HepG2 (cell line): ENCODE data around the gene SLCO2B1. TPM values are rescaled to one million over a fixed set of nuclear protein-coding genes. Genes with fewer than 3 reads are reported as not detected.

ENCODE experiments used
- ESRRA ChIP-seq: sonication (generic); formaldehyde crosslinking; IDR thresholded peaks from 2 replicates; pipeline ENCODE4 v1.5.1; 2020; ENCODE audit warnings: mild to moderate bottlenecking, low read depth, missing genetic modification reagents
- GPBP1L1 ChIP-seq: sonication (generic); formaldehyde crosslinking; IDR thresholded peaks from 2 replicates; pipeline ENCODE4 v1.5.0; 2020; ENCODE audit warnings: mild to moderate bottlenecking, missing genetic modification reagents
- IRF9 ChIP-seq: sonication (generic); formaldehyde crosslinking; IDR thresholded peaks from 2 replicates; pipeline ENCODE4 v1.8.0; 2022; ENCODE audit warnings: missing genetic modification reagents, mild to moderate bottlenecking, borderline replicate concordance
- MEIS1 ChIP-seq: sonication (generic); formaldehyde crosslinking; IDR thresholded peaks from 2 replicates; pipeline ENCODE4 v1.9.0; 2021; ENCODE audit warnings: mild to moderate bottlenecking, missing genetic modification reagents, moderate library complexity, borderline replicate concordance
- PLSCR1 ChIP-seq: sonication (generic); formaldehyde crosslinking; IDR thresholded peaks from 2 replicates; pipeline ENCODE4 v1.5.0; 2020; ENCODE audit warnings: missing genetic modification reagents, mild to moderate bottlenecking, borderline replicate concordance
- SIN3A ChIP-seq: IDR thresholded peaks from 2 replicates; pipeline ENCODE4 v1.6.1; 2011; ENCODE audit warnings: low read depth, mild to moderate bottlenecking, control low read depth, low read length, borderline replicate concordance
- SIX1 ChIP-seq: sonication (generic); formaldehyde crosslinking; IDR thresholded peaks from 2 replicates; pipeline ENCODE4 v1.4.0; 2020; ENCODE audit warnings: missing genetic modification reagents, borderline replicate concordance
- SP4 ChIP-seq: sonication (generic); formaldehyde crosslinking; IDR thresholded peaks from 2 replicates; pipeline ENCODE4 v1.8.1; 2023; ENCODE audit warnings: mild to moderate bottlenecking, missing genetic modification reagents
- ZBTB1 ChIP-seq: sonication (generic); formaldehyde crosslinking; IDR thresholded peaks from 2 replicates; pipeline ENCODE4 v1.4.0; 2020; ENCODE audit warnings: missing genetic modification reagents, borderline replicate concordance
- ZFAT ChIP-seq: sonication (generic); formaldehyde crosslinking; conservative IDR thresholded peaks from 2 replicates; pipeline ENCODE4 v1.8.1; 2023; ENCODE audit warnings: missing genetic modification reagents, inconsistent platforms
- ZNF235 ChIP-seq: sonication (generic); formaldehyde crosslinking; IDR thresholded peaks from 2 replicates; pipeline ENCODE4 v1.8.1; 2023; ENCODE audit warnings: mild to moderate bottlenecking, missing genetic modification reagents, borderline replicate concordance
- ZNF33B ChIP-seq: sonication (generic); formaldehyde crosslinking; IDR thresholded peaks from 2 replicates; pipeline ENCODE4 v1.5.1; 2020; ENCODE audit warnings: mild to moderate bottlenecking, missing genetic modification reagents
- ZNF749 ChIP-seq: sonication (generic); formaldehyde crosslinking; IDR thresholded peaks from 2 replicates; pipeline ENCODE4 v1.8.0; 2022; ENCODE audit warnings: mild to moderate bottlenecking, missing genetic modification reagents, moderate library complexity, borderline replicate concordance
- polyA plus RNA-seq, 8 experiments: library from polyadenylated mRNA; depleted of rRNA in 3 of 8; stranded (reverse) in 7 of 8; unstranded in 1 of 8; fragments of >200 nt; fragmentation: Illumina TruSeq in 4 of 8; extraction: Trizol in 4 of 8; gene quantifications; 2 replicates each; pipeline versions ENCODE4 v1.2.1 to v1.2.3, GENCODE V29; 2011 to 2016; ENCODE audit warnings: low read depth in 4 of 8, missing spikeins in 1 of 8, mixed read lengths in 1 of 8; ENCODE audit not compliant: insufficient read depth in 1 of 8
- total RNA-seq, 5 experiments: library from RNA; depleted of rRNA; stranded (reverse); fragments of >200 nt; fragmentation: Illumina TruSeq; extraction: Trizol; gene quantifications; 2 replicates each; pipeline ENCODE4 v1.2.3, GENCODE V29; 2016; ENCODE audit warnings: low read depth in 1 of 5
- TF ChIP-seq, protein P1 (sequence below): fragments of 450-650 bp; IDR thresholded peaks from 2 replicates; pipeline ENCODE4 v1.6.1; 2017; ENCODE audit warnings: mild to moderate bottlenecking
- TF ChIP-seq, protein P2 (sequence below): sonication (generic); formaldehyde crosslinking; IDR thresholded peaks from 2 replicates; pipeline ENCODE4 v1.4.0; 2020; ENCODE audit warnings: missing genetic modification reagents, mild to moderate bottlenecking, borderline replicate concordance
- TF ChIP-seq, protein P3 (sequence below): sonication (generic); formaldehyde crosslinking; IDR thresholded peaks from 2 replicates; pipeline ENCODE4 v1.5.0; 2020; ENCODE audit warnings: missing genetic modification reagents, mild to moderate bottlenecking, borderline replicate concordance
- TF ChIP-seq, protein P4 (sequence below): sonication (generic); formaldehyde crosslinking; IDR thresholded peaks from 2 replicates; pipeline ENCODE4 v1.4.0; 2020; ENCODE audit warnings: mild to moderate bottlenecking, missing genetic modification reagents

SLCO2B1 gene
- total and polyA plus RNA-seq, 2 of the 13 experiments (the other 11 are each of a cell fraction or from before 2014, with no cell fraction given), result 15.3 to 19.8 TPM

- TF ChIP-seq IRF9 (CRISPR knock-in tag), result no peak
- TF ChIP-seq GPBP1L1 (CRISPR knock-in tag), result no peak
- TF ChIP-seq ZNF235 (CRISPR knock-in tag), result no peak
- TF ChIP-seq, protein P1, sequence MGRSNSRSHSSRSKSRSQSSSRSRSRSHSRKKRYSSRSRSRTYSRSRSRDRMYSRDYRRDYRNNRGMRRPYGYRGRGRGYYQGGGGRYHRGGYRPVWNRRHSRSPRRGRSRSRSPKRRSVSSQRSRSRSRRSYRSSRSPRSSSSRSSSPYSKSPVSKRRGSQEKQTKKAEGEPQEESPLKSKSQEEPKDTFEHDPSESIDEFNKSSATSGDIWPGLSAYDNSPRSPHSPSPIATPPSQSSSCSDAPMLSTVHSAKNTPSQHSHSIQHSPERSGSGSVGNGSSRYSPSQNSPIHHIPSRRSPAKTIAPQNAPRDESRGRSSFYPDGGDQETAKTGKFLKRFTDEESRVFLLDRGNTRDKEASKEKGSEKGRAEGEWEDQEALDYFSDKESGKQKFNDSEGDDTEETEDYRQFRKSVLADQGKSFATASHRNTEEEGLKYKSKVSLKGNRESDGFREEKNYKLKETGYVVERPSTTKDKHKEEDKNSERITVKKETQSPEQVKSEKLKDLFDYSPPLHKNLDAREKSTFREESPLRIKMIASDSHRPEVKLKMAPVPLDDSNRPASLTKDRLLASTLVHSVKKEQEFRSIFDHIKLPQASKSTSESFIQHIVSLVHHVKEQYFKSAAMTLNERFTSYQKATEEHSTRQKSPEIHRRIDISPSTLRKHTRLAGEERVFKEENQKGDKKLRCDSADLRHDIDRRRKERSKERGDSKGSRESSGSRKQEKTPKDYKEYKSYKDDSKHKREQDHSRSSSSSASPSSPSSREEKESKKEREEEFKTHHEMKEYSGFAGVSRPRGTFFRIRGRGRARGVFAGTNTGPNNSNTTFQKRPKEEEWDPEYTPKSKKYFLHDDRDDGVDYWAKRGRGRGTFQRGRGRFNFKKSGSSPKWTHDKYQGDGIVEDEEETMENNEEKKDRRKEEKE, result no peak
- no peak; the same call in 1 of the 2 replicates for TF ChIP-seq SIN3A
- TF ChIP-seq ZBTB1 (CRISPR knock-in tag), result no peak
- no peak for TF ChIP-seq ZFAT (CRISPR knock-in tag)
- no peak for TF ChIP-seq PLSCR1 (CRISPR knock-in tag)
- TF ChIP-seq, protein P2, sequence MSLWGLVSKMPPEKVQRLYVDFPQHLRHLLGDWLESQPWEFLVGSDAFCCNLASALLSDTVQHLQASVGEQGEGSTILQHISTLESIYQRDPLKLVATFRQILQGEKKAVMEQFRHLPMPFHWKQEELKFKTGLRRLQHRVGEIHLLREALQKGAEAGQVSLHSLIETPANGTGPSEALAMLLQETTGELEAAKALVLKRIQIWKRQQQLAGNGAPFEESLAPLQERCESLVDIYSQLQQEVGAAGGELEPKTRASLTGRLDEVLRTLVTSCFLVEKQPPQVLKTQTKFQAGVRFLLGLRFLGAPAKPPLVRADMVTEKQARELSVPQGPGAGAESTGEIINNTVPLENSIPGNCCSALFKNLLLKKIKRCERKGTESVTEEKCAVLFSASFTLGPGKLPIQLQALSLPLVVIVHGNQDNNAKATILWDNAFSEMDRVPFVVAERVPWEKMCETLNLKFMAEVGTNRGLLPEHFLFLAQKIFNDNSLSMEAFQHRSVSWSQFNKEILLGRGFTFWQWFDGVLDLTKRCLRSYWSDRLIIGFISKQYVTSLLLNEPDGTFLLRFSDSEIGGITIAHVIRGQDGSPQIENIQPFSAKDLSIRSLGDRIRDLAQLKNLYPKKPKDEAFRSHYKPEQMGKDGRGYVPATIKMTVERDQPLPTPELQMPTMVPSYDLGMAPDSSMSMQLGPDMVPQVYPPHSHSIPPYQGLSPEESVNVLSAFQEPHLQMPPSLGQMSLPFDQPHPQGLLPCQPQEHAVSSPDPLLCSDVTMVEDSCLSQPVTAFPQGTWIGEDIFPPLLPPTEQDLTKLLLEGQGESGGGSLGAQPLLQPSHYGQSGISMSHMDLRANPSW, result no peak
- peak; percentile 82; the same call in 1 of the 2 replicates for TF ChIP-seq ZNF33B (CRISPR knock-in tag)
- TF ChIP-seq SIX1 (CRISPR knock-in tag), result no peak
- TF ChIP-seq ZNF749 (CRISPR knock-in tag), result no peak
- TF ChIP-seq SP4 (CRISPR knock-in tag), result peak; percentile 31; the same call in 1 of the 2 replicates
- TF ChIP-seq, protein P3, sequence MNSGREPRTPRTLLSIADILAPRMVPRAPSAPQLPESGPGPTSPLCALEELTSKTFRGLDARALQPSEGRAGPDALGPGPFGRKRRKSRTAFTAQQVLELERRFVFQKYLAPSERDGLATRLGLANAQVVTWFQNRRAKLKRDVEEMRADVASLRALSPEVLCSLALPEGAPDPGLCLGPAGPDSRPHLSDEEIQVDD, result peak; percentile 71; the same call in 1 of the 2 replicates
- TF ChIP-seq, protein P4, sequence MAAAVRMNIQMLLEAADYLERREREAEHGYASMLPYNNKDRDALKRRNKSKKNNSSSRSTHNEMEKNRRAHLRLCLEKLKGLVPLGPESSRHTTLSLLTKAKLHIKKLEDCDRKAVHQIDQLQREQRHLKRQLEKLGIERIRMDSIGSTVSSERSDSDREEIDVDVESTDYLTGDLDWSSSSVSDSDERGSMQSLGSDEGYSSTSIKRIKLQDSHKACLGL, result no peak
- TF ChIP-seq ESRRA, result peak; percentile 76
- TF ChIP-seq MEIS1 (CRISPR knock-in tag), result no peak
Observed at GRCh38 chr11:75159151-75159953, 8.4 kb downstream of the SLCO2B1 start (continued).
